Upper lobe of left lung (tissue), 6 donors: ENCODE results near the gene KHDC4. TPM values are rescaled to one million over a fixed set of nuclear protein-coding genes. Genes with fewer than 3 reads are reported as not detected.

Experiments
- ATAC-seq, 2 donors: fragments of 200-7000 bp; cut with Tn5 transposase; one replicate each; pipeline ENCODE4 v1.9.1; 2022; ENCODE audit warnings: mild to moderate bottlenecking in 2 of 2, moderate library complexity in 2 of 2; ENCODE audit not compliant: low FRiP score in 2 of 2
- DNase-seq, 2 donors: peaks; one replicate each; pipeline ENCODE4 v3.0.0-alpha.2; 2019 to 2020
- H3K27ac ChIP-seq, 4 donors: fragments of 200-600 bp; sonication (generic); one replicate each; pipeline ENCODE4 v1.5.1; 2016 to 2019
- H3K27me3 ChIP-seq, 4 donors: fragments of 200-600 bp; sonication (generic); one replicate each; pipeline ENCODE4 v1.5.1; 2017 to 2019
- H3K36me3 ChIP-seq, 4 donors: fragments of 200-600 bp; sonication (generic); one replicate each; pipeline ENCODE4 v1.5.1; 2016 to 2019
- H3K4me1 ChIP-seq, 4 donors: fragments of 200-600 bp; sonication (generic); one replicate each; pipeline ENCODE4 v1.5.1; 2018 to 2019
- H3K4me3 ChIP-seq, 4 donors: fragments of 200-600 bp; sonication (generic); one replicate each; pipeline ENCODE4 v1.5.1; 2017 to 2019; ENCODE audit warnings: mild to moderate bottlenecking in 2 of 4, moderate library complexity in 1 of 4
- H3K9me3 ChIP-seq, 4 donors: fragments of 200-600 bp; sonication (generic); one replicate each; pipeline ENCODE4 v1.5.1; 2018 to 2019
- CTCF ChIP-seq, 6 experiments: fragments of 450-650 bp in 4 of 6; fragments of 200-600 bp in 2 of 6; sonication (generic) in 2 of 6; IDR thresholded peaks; one replicate each; pipeline ENCODE4 v1.5.1; 2016 to 2019; ENCODE audit warnings: antibody characterized with exemption in 6 of 6
- EP300 ChIP-seq, 4 donors: sonication (generic); formaldehyde crosslinking; IDR thresholded peaks; one replicate each; pipeline ENCODE4 v1.5.1; 2017; ENCODE audit warnings: antibody characterized with exemption in 4 of 4, control low read depth in 2 of 4
- POLR2A ChIP-seq, 4 donors: fragments of 450-650 bp; IDR thresholded peaks; one replicate each; pipeline ENCODE4 v1.5.1; 2016 to 2017; ENCODE audit warnings: antibody characterized with exemption in 4 of 4, mild to moderate bottlenecking in 2 of 4
- POLR2AphosphoS5 ChIP-seq, 2 donors: sonication (generic); formaldehyde crosslinking; IDR thresholded peaks; one replicate each; pipeline ENCODE4 v1.5.1; 2017; ENCODE audit warnings: antibody characterized with exemption in 2 of 2
- WGBS, 2 donors: methylation state at CpG; one replicate each; pipeline ENCODE4 v1.1.5; 2017 to 2018; 5-methylcytosine and 5-hydroxymethylcytosine counted together
- total RNA-seq, 6 donors: library from RNA; depleted of rRNA in 4 of 6; stranded (reverse); fragments of >200 nt in 4 of 6; gene quantifications; one replicate each; pipeline versions ENCODE4 v1.1.0 to v1.2.1, GENCODE V29; 2016 to 2021
- donor health status: DM: no; HTN: no; CAD: no; lungs with moderate emphysema.
- donor health status: DM: no; HTN: yes; CAD: no; lungs with severe emphysema.

The KHDC4 gene
- total RNA-seq, 6 donors from 2014 or later: 30.4 to 105 (median 37.6) TPM

GRCh38 chr1:155920717-155921116, 13.5 kb downstream of the KHDC4 start:
- H3K27me3 ChIP-seq: no peaks in the 10 kb centered on the region
- no peak for TF ChIP-seq POLR2A (IDR thresholded peaks at IDR 0.05)
- no peak for TF ChIP-seq EP300 (IDR thresholded peaks at IDR 0.05)
- TF ChIP-seq CTCF (IDR thresholded peaks at IDR 0.05): no peak
- TF ChIP-seq POLR2AphosphoS5 (IDR thresholded peaks at IDR 0.05): no peak
- DNase-seq (no peak), ATAC-seq (no peak)
- peaks cover 66 to 100% (median 97%) of the 10 kb centered on the region in 4 donors for H3K36me3 ChIP-seq
- H3K4me3 ChIP-seq: no peak overlapping the region
- H3K27ac ChIP-seq: no peak overlapping the region
- WGBS, 2 donors: 85 to 97% methylated on average over 3 of the region's 3 CpGs
- H3K9me3 ChIP-seq: no peaks in the 10 kb centered on the region
- H3K4me1 ChIP-seq: no peaks in the 10 kb centered on the region

GRCh38 chr1:155919801-155920200, 14.4 kb downstream of the KHDC4 start:
- Histone ChIP-seq H3K27me3 (no peaks in the 10 kb centered on the region), H3K27ac (no peak overlapping the region), H3K4me1 (no peaks in the 10 kb centered on the region), H3K4me3 (no peak overlapping the region), H3K9me3 (no peaks in the 10 kb centered on the region), H3K36me3 (peaks cover 64 to 100% (median 97%) of the 10 kb centered on the region in 4 donors)
- WGBS, 2 donors: 95 to 97% methylated on average over 2 of the region's 2 CpGs
- TF ChIP-seq CTCF (IDR thresholded peaks at IDR 0.05): no peak
- TF ChIP-seq POLR2A (IDR thresholded peaks at IDR 0.05): no peak
- TF ChIP-seq EP300 (IDR thresholded peaks at IDR 0.05): no peak
- TF ChIP-seq POLR2AphosphoS5 (IDR thresholded peaks at IDR 0.05): no peak
- no peak for DNase-seq
- ATAC-seq: no peak

- TF ChIP-seq CTCF (IDR thresholded peaks at IDR 0.05): no peak
- TF ChIP-seq POLR2A (IDR thresholded peaks at IDR 0.05): no peak
- no peak for TF ChIP-seq POLR2AphosphoS5 (IDR thresholded peaks at IDR 0.05)
- TF ChIP-seq EP300 (IDR thresholded peaks at IDR 0.05): no peak
- no peaks in the 10 kb centered on the region for H3K4me1 ChIP-seq
Observed at GRCh38 chr1:155918660-155919059, 15.6 kb downstream of the KHDC4 start.

GRCh38 chr1:155913969-155914757, 20.1 kb downstream of the KHDC4 start:
- DNase-seq: no peak
- peaks cover 44 to 79% (median 62%) of the 10 kb centered on the region in 4 donors for H3K36me3 ChIP-seq
- H3K27ac ChIP-seq: peak overlapping the region in 1 of 4 donors; percentile 5

More at GRCh38 chr1:155918660-155919059, 15.6 kb downstream of the KHDC4 start:
- peaks cover 64 to 100% (median 96%) of the 10 kb centered on the region in 4 donors for H3K36me3 ChIP-seq
- no peak overlapping the region for H3K27ac ChIP-seq
- no peaks in the 10 kb centered on the region for H3K27me3 ChIP-seq
- no peak for DNase-seq
- no peak for ATAC-seq
- H3K9me3 ChIP-seq: no peaks in the 10 kb centered on the region
- 75 to 78% methylated on average over 3 of the region's 3 CpGs for WGBS, 2 donors
- H3K4me3 ChIP-seq: no peak overlapping the region

More at GRCh38 chr1:155913969-155914757, 20.1 kb downstream of the KHDC4 start:
- no peak for ATAC-seq
- TF ChIP-seq EP300 (IDR thresholded peaks at IDR 0.05) (no peak), POLR2AphosphoS5 (IDR thresholded peaks at IDR 0.05) (no peak), CTCF (IDR thresholded peaks at IDR 0.05) (no peak), POLR2A (IDR thresholded peaks at IDR 0.05) (no peak)
- 81% methylated on average over 6 of the region's 6 CpGs for WGBS, 2 donors
- H3K4me1 ChIP-seq: peaks cover 13 to 25% (median 20%) of the 10 kb centered on the region in 4 donors
- H3K9me3 ChIP-seq: no peaks in the 10 kb centered on the region
- H3K4me3 ChIP-seq: no peak overlapping the region
- H3K27me3 ChIP-seq: no peaks in the 10 kb centered on the region
